H1 (cell line): ENCODE results near the gene TMTC4. TPM values are rescaled to one million over a fixed set of nuclear protein-coding genes. Genes with fewer than 3 reads are reported as not detected.

Experiments
- CTCF ChIA-PET: fragments of 300-600 bp; sonication (Branson Sonifier 250); formaldehyde crosslinking; loops from one replicate; lab custom pipeline; 2021; ENCODE audit not compliant: partially characterized antibody; lab: Charles Lee
- POLR2A ChIA-PET: fragments of 300-600 bp; sonication (Branson Sonifier 250); formaldehyde crosslinking; loops from one replicate; lab custom pipeline; 2021; ENCODE audit warnings: inconsistent platforms; ENCODE audit not compliant: partially characterized antibody; lab: Charles Lee
- DNase-seq, 2 experiments: peaks; one replicate each; pipeline versions ENCODE4 v3.0.0 to v3.0.0-alpha.2; 2010 to 2022; ENCODE audit warnings: low spot score in 2 of 2, low read depth in 1 of 2, mixed read lengths in 1 of 2
- FAIRE-seq: peaks from 2 replicates; lab custom pipeline; 2011; peaks lifted over from hg19 to GRCh38; lab: Jason Lieb, UNC
- H2AFZ ChIP-seq: 2 replicates; pipeline ENCODE4 v1.8.1; 2012; ENCODE audit warnings: low read length, inconsistent platforms
- H2AK5ac ChIP-seq: 2 replicates; pipeline ENCODE4 v1.6.1; 2013; ENCODE audit warnings: low read depth, low read length
- H2BK120ac ChIP-seq: replicated peaks from 2 replicates; pipeline ENCODE3; 2013; ENCODE audit warnings: low read depth, low read length, inconsistent platforms
- H2BK12ac ChIP-seq: 2 replicates; pipeline ENCODE4 v1.6.1; 2013; ENCODE audit warnings: low read depth, low read length
- H2BK15ac ChIP-seq: 2 replicates; pipeline ENCODE4 v1.6.1; 2013; ENCODE audit warnings: low read length
- H2BK20ac ChIP-seq: 2 replicates; pipeline ENCODE4 v1.6.1; 2013; ENCODE audit warnings: low read length
- H2BK5ac ChIP-seq: 2 replicates; pipeline ENCODE4 v1.6.1; 2013; ENCODE audit warnings: low read depth, low read length
- H3K14ac ChIP-seq: 2 replicates; pipeline ENCODE4 v1.6.1; 2013; ENCODE audit warnings: inconsistent platforms; ENCODE audit not compliant: insufficient read length
- H3K18ac ChIP-seq: 2 replicates; pipeline ENCODE4 v1.6.1; 2013; ENCODE audit warnings: low read length; ENCODE audit errors: extremely low read depth
- H3K23ac ChIP-seq: 2 replicates; pipeline ENCODE4 v1.6.1; 2013; ENCODE audit warnings: inconsistent platforms; ENCODE audit not compliant: insufficient read length
- H3K23me2 ChIP-seq: 2 replicates; pipeline ENCODE4 v1.6.1; 2013; ENCODE audit warnings: low read depth, low read length
- H3K27ac ChIP-seq: 2 replicates; pipeline ENCODE4 v1.6.1; 2011; ENCODE audit warnings: low read depth, low read length, inconsistent platforms
- H3K27me3 ChIP-seq, 4 experiments: replicated peaks in 1 of 4; 1 replicate in 1 of 4; 2 replicates in 3 of 4; pipeline versions ENCODE4 v1.6.1 to v1.8.1; 2011 to 2013; ENCODE audit warnings: low read length in 3 of 4, mild to moderate bottlenecking in 3 of 4, inconsistent platforms in 2 of 4, mixed read lengths in 2 of 4, moderate library complexity in 1 of 4; ENCODE audit not compliant: control insufficient read depth in 3 of 4, insufficient read depth in 3 of 4; ENCODE audit errors: extremely low read depth in 1 of 4
- H3K36me3 ChIP-seq, 4 experiments: 2 replicates each; pipeline versions ENCODE4 v1.6.1 to v1.8.1; 2011 to 2013; ENCODE audit warnings: mild to moderate bottlenecking in 4 of 4, low read length in 3 of 4, moderate library complexity in 2 of 4, control low read depth in 1 of 4, inconsistent platforms in 1 of 4; ENCODE audit not compliant: insufficient read depth in 4 of 4, control insufficient read depth in 2 of 4
- H3K4ac ChIP-seq: replicated peaks from 2 replicates; pipeline ENCODE3; 2013; ENCODE audit warnings: low read length, low read depth, mixed read lengths, inconsistent platforms; ENCODE audit not compliant: insufficient read length
- H3K4me1 ChIP-seq, 4 experiments: replicated peaks in 1 of 4; 1 replicate in 1 of 4; 2 replicates in 3 of 4; pipeline versions ENCODE4 v1.6.1 to v1.8.1; 2011 to 2013; ENCODE audit warnings: low read length in 3 of 4, inconsistent platforms in 2 of 4, mixed read lengths in 1 of 4; ENCODE audit not compliant: insufficient read depth in 4 of 4, control insufficient read depth in 3 of 4
- H3K4me2 ChIP-seq, 2 experiments: 2 replicates each; pipeline versions ENCODE4 v1.6.1 to v1.8.1; 2011 to 2013; ENCODE audit warnings: low read depth in 2 of 2, low read length in 2 of 2, control low read depth in 1 of 2, inconsistent platforms in 1 of 2, mild to moderate bottlenecking in 1 of 2; ENCODE audit not compliant: insufficient read depth in 1 of 2
- H3K4me3 ChIP-seq, 4 experiments: fragments of 200-600, 300-600 bp in 1 of 4; sonication (generic), shearing (Covaris generic), sonication (Bioruptor Twin) in 1 of 4; 2 replicates each; pipeline versions ENCODE4 v1.5.1 to v1.8.1; 2011 to 2016; ENCODE audit warnings: low read length in 4 of 4, low read depth in 3 of 4, control low read depth in 2 of 4, inconsistent platforms in 2 of 4, mild to moderate bottlenecking in 2 of 4, mixed read lengths in 1 of 4, moderate library complexity in 1 of 4; ENCODE audit not compliant: insufficient read depth in 2 of 4; ENCODE audit errors: extremely low read depth in 1 of 4
- H3K56ac ChIP-seq: replicated peaks from 2 replicates; pipeline ENCODE3; 2013; ENCODE audit warnings: low read depth, mild to moderate bottlenecking, mixed read lengths, low read length, inconsistent platforms; ENCODE audit not compliant: insufficient read length
- H3K79me1 ChIP-seq: 2 replicates; pipeline ENCODE4 v1.6.1; 2013; ENCODE audit warnings: low read depth, low read length, control low read depth
- H3K79me2 ChIP-seq, 2 experiments: 2 replicates each; pipeline versions ENCODE4 v1.6.1 to v1.8.1; 2012 to 2013; ENCODE audit warnings: low read length in 2 of 2, mild to moderate bottlenecking in 2 of 2, inconsistent platforms in 1 of 2; ENCODE audit not compliant: insufficient read depth in 2 of 2, control insufficient read depth in 1 of 2
- H3K9ac ChIP-seq, 4 experiments: replicated peaks in 1 of 4; 1 replicate in 1 of 4; 2 replicates in 3 of 4; pipeline versions ENCODE4 v1.6.1 to v1.8.1; 2011 to 2013; ENCODE audit warnings: low read depth in 3 of 4, low read length in 3 of 4, control low read depth in 2 of 4, mild to moderate bottlenecking in 2 of 4, moderate library complexity in 2 of 4, inconsistent platforms in 1 of 4; ENCODE audit errors: extremely low read depth in 1 of 4
- H3K9me3 ChIP-seq, 2 experiments: 2 replicates each; pipeline versions ENCODE4 v1.6.1 to v1.8.1; 2012 to 2013; ENCODE audit warnings: mild to moderate bottlenecking in 2 of 2, moderate library complexity in 2 of 2, control low read depth in 1 of 2, inconsistent platforms in 1 of 2, low read depth in 1 of 2, low read length in 1 of 2, mixed read lengths in 1 of 2; ENCODE audit not compliant: insufficient read depth in 2 of 2
- H4K20me1 ChIP-seq, 2 experiments: replicated peaks in 1 of 2; 2 replicates each; pipeline versions ENCODE3 to v1.8.1; 2011 to 2013; ENCODE audit warnings: inconsistent platforms in 2 of 2, low read length in 2 of 2, mild to moderate bottlenecking in 1 of 2; ENCODE audit not compliant: insufficient read depth in 2 of 2, control insufficient read depth in 1 of 2
- H4K5ac ChIP-seq: 2 replicates; pipeline ENCODE4 v1.6.1; 2013; ENCODE audit warnings: low read length, low read depth, mixed read lengths, inconsistent platforms; ENCODE audit not compliant: insufficient read length
- H4K8ac ChIP-seq: 2 replicates; pipeline ENCODE4 v1.8.0; 2013; ENCODE audit warnings: mild to moderate bottlenecking, moderate library complexity, low read length, inconsistent platforms; ENCODE audit not compliant: insufficient read depth; ENCODE audit errors: extremely low read depth
- H4K91ac ChIP-seq: replicated peaks from 2 replicates; pipeline ENCODE3; 2013; ENCODE audit warnings: low read length, mixed read lengths, inconsistent platforms; ENCODE audit not compliant: insufficient read length
- KDM5A ChIP-seq: fragments of 200-600 bp; IDR thresholded peaks from 2 replicates; pipeline ENCODE4 v1.7.1; 2012; ENCODE audit warnings: mild to moderate bottlenecking, low read length, inconsistent platforms, mixed read lengths
- TEAD4 ChIP-seq: IDR thresholded peaks from 2 replicates; pipeline ENCODE4 v1.6.1; 2012; ENCODE audit warnings: low read depth, low read length, inconsistent platforms, mixed read lengths
- YY1 ChIP-seq: IDR thresholded peaks from 2 replicates; pipeline ENCODE4 v1.6.1; 2011; ENCODE audit warnings: low read depth, mild to moderate bottlenecking, low read length
- WGBS, 2 experiments: shearing (Covaris generic) in 1 of 2; methylation state at CpG; one replicate each; pipeline versions ENCODE4 v1.1.6 to v1.1.7; 2013 to 2015; ENCODE audit warnings: low lambda C conversion rate in 2 of 2, mixed read lengths in 2 of 2, inconsistent platforms in 1 of 2, low coverage in 1 of 2, missing lambda C conversion rate in 1 of 2; ENCODE audit not compliant: insufficient replicate concordance in 2 of 2, insufficient coverage in 1 of 2, insufficient read length in 1 of 2; ENCODE audit errors: extremely low coverage in 1 of 2, missing lambda C conversion rate in 1 of 2; 5-methylcytosine and 5-hydroxymethylcytosine counted together
- polyA plus RNA-seq, 7 experiments: library from polyadenylated mRNA; depleted of rRNA in 3 of 7; stranded (reverse) in 5 of 7; unstranded in 2 of 7; fragments of >200 nt in 5 of 7; fragments of 200-250 nt in 2 of 7; gene quantifications; 1 replicate in 5 of 7; 2 replicates in 1 of 7; 4 replicates in 1 of 7; pipeline versions ENCODE4 v1.2.1 to v1.2.3, GENCODE V29; 2011 to 2013; ENCODE audit warnings: missing spikeins in 2 of 7, mixed read lengths in 2 of 7
- total RNA-seq: library from RNA; stranded (reverse); fragmentation: NEBNext Ultra II Directional; extraction: Animal tissue kit (Norgen Biotek cat#: 25700); gene quantifications from 2 replicates; pipeline ENCODE4 v1.2.1, GENCODE V29; 2021

The TMTC4 gene
- total and polyA plus RNA-seq, 2 of the 8 experiments (the other 6 are each of a cell fraction or from before 2014, with no cell fraction given): 26.3 to 42.6 TPM

GRCh38 chr13:100581030-100581429, 93.6 kb downstream of the TMTC4 start:
- no peak overlapping the region for H3K9ac ChIP-seq
- no peak overlapping the region for H3K23ac ChIP-seq
- no peak overlapping the region for H2BK15ac ChIP-seq
- H2BK5ac ChIP-seq: no peak overlapping the region
- WGBS, 2 experiments: 96% methylated on average over 4 of the region's 4 CpGs; no CpG with 5 or more reads in 1 of the 2 experiments
- H2BK20ac ChIP-seq: no peak overlapping the region
- no peak for TF ChIP-seq KDM5A
- TF ChIP-seq YY1: no peak
- no peak for TF ChIP-seq TEAD4
- H3K23me2 ChIP-seq: no peaks in the 10 kb centered on the region
- no peak overlapping the region for H2AK5ac ChIP-seq
- peaks cover 0 to 6% (median 1%) of the 10 kb centered on the region in 4 experiments; a peak in 1 of 8 replicates for H3K36me3 ChIP-seq
- no peak overlapping the region for H2BK120ac ChIP-seq
- DNase-seq (no peak), FAIRE-seq (no peak)
- peaks cover 4 to 10% of the 10 kb centered on the region in 2 experiments; a peak in 2 of 4 replicates for H3K9me3 ChIP-seq
- H2BK12ac ChIP-seq: no peak overlapping the region
- no peak overlapping the region for H3K27ac ChIP-seq
- no peak overlapping the region for H3K4ac ChIP-seq
- ChIA-PET CTCF (interaction anchor here (1.0 to 1.1 kb wide), 2 partner anchors 9 to 12 kb away, joined by 3 to 4 read pairs; no protein-coding TSS in a partner anchor), POLR2A (no interaction called here)
- no peak overlapping the region for H4K91ac ChIP-seq
- no peaks in the 10 kb centered on the region for H3K4me1 ChIP-seq
- H3K18ac ChIP-seq: no peak overlapping the region
- H2AFZ ChIP-seq: no peak overlapping the region
- H3K4me3 ChIP-seq: no peak overlapping the region
- no peak overlapping the region for H3K14ac ChIP-seq
- H3K56ac ChIP-seq: no peak overlapping the region
- no peaks in the 10 kb centered on the region for H3K79me2 ChIP-seq
- no peaks in the 10 kb centered on the region for H3K79me1 ChIP-seq
- no peak overlapping the region for H3K4me2 ChIP-seq
- H4K5ac ChIP-seq: no peak overlapping the region
- H4K8ac ChIP-seq: no peak overlapping the region
- no peaks in the 10 kb centered on the region for H4K20me1 ChIP-seq
- H3K27me3 ChIP-seq: no peaks in the 10 kb centered on the region
